Activated naive CD4-positive, alpha-beta T cell treated with anti-CD3 and anti-CD28 coated beads, Interleukin-2, amount 10 ng/mL, durations not matched to agents 5 hours and 36 hours (primary cell): ENCODE results near the gene LRP6. TPM values are rescaled to one million over a fixed set of nuclear protein-coding genes. Genes with fewer than 3 reads are reported as not detected.

Experiments
- microRNA-seq: library from miRNA; unstranded; fragments of <30 nt; microRNA quantifications from one replicate; pipeline ENCODE4 v1.2.0, GENCODE V29; 2022; ENCODE audit warnings: borderline microRNAs expressed, borderline replicate concordance
- total RNA-seq, 2 experiments: library from RNA; stranded (reverse); gene quantifications; one replicate each; pipeline ENCODE4 v1.2.3, GENCODE V29; 2021

LRP6 gene
- 1 to 10 TPM; 1.6 to 2.3 TPM for total RNA-seq

DNA sequence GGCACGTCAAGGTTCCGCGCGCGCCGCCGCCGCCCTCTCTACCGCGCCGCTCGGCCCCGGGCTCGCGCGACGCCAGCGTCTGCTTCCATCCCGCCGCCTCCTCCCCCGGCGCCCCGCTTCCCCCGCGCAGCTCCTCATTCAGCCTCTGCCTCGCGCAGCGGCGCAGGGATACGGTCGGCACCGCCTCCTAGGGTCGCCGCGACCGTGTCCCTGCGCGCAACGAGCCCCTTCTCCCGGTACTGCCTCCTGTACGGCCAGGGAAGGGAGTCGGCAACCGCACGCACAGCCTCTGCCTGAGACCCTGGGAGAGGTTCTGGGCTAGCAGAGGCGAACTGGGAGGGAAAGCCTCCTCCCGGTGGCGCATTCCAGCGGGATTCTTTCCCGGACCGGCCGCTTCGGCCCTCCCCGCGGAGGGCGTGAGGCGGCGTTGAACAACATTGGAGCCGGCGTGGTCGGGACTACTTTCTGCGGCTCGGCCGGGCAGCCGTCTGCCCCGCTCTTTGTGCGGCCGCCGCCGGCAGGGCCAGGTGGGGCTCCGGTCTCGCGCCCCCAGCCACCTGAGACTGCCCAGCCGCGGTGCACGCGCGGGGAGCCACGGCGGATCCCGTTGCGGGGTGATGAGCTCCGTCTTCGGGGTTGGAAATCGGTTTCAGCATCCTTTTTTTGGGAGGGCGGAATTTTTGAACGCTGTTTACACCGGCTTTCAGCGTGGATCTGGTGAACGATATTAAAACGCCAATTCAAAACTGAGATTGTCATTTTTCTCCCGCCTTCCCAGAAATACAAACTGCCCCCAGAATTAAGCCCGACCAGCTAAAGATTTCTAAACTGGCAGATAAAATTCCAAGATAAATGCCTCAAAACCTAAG lies at the start of gene LRP6:
Gene LRP6, minus strand, starts transcription at position 172 of the 869 bp plus-strand sequence. CDS start 309 bp downstream, outside the sequence.

DNA sequence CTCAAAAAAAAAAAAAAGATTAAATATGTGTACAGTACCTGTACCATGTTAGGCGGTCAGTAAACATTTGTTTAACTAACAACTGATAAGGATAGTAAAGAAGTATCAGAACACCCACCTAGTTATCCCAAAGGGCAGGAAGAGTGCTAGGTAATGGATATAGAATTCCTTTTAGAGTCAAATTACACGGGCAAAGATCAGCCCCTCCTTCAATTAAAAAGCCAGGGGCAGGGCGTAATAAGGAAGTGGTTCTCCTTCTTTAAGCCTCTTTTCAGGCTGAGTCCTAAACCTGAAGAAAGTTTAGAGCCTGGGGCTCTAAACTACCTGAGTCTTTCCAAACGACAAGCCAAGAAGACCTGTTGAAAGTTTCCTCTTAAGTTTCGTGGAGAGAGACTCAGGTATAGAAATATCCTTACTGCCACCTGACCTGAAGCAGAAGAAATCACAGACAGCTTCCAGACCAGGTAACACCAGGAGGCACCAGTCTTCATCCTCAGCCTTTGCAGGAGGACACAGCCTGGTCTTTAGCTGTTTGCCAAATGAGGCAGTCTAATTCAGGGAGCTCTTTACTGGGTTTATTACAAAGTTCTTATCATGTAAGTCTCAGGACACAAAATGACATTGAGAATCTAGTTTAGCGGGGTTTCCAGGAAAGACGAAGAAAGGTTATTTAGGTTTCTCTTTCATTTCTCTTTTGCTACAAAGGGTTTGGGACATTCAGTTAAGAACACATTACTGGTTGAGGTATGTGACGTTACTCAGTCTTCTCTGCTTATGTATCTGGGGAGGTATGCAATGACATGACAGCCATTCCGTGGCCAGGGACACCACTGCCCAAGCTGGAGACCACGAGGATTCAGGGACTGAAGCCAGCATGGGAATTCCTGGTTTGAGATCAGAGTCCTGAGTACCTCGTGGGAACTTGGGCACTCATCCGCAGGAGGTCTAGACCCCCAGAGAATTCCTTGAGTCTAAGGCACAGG lies 195.9 kb downstream of the LRP6 start, which contains the start of gene BCL2L14:
Gene BCL2L14, plus strand, starts transcription at position 266 of the 983 bp plus-strand sequence. CDS start 8,367 bp downstream, outside the sequence.

Small RNAs within 50 kb of the gene (microRNA-seq; reads per million reads assigned to microRNA genes)
- not detected for gene MIR1244-4

Other genes with a start within 250 kb of the LRP6 start
- gene BCL2L14, start 196.1 kb downstream of the LRP6 start, total RNA-seq = 10 to 100 TPM; 12.9 to 13.3 TPM
- under 1 TPM; 0.14 to 0.23 TPM for gene MANSC1, start 83.2 kb upstream of the LRP6 start, total RNA-seq
- 10 to 100 TPM; 20.0 to 25.3 TPM for gene BORCS5, start 90.0 kb upstream of the LRP6 start, total RNA-seq